ENCODE data around the gene TSPO2.

The TSPO2 gene

GRCh38 chr6:41064841-41065240 is 22.6 kb downstream of the TSPO2 start:
- Histone ChIP-seq H3K27ac (ENCODE audit: low read depth, low read length) (no peak overlapping the region), H3K4me1 (ENCODE audit: control insufficient read depth, low read length) (no peaks in the 10 kb centered on the region), H3K27me3 (ENCODE audit: control insufficient read depth, low read length) (no peaks in the 10 kb centered on the region), H3K9me2 (replicated peaks; ENCODE audit: control insufficient read depth, low read length) (no peaks in the 10 kb centered on the region), H4K20me1 (ENCODE audit: control insufficient read depth, insufficient read depth, low read depth, low read length) (no peaks in the 10 kb centered on the region), H3F3A (ENCODE audit: control insufficient read depth, insufficient read depth) (0 out of 2 replicates have a peak, but pooled peaks cover 5% of the 10 kb centered on the region), H3K4me3 (ENCODE audit: low read length) (no peak overlapping the region), H3K9me3 (ENCODE audit: control insufficient read depth, insufficient read depth, low read length) (no peaks in the 10 kb centered on the region), H3K79me2 (ENCODE audit: control insufficient read depth, low read length) (no peaks in the 10 kb centered on the region), H3K4me2 (ENCODE audit: low read length) (no peak overlapping the region), H3K36me3 (ENCODE audit: control insufficient read depth, low read length) (peaks cover 58% of the 10 kb centered on the region)
- TF ChIP-seq, protein P1, sequence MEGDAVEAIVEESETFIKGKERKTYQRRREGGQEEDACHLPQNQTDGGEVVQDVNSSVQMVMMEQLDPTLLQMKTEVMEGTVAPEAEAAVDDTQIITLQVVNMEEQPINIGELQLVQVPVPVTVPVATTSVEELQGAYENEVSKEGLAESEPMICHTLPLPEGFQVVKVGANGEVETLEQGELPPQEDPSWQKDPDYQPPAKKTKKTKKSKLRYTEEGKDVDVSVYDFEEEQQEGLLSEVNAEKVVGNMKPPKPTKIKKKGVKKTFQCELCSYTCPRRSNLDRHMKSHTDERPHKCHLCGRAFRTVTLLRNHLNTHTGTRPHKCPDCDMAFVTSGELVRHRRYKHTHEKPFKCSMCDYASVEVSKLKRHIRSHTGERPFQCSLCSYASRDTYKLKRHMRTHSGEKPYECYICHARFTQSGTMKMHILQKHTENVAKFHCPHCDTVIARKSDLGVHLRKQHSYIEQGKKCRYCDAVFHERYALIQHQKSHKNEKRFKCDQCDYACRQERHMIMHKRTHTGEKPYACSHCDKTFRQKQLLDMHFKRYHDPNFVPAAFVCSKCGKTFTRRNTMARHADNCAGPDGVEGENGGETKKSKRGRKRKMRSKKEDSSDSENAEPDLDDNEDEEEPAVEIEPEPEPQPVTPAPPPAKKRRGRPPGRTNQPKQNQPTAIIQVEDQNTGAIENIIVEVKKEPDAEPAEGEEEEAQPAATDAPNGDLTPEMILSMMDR (IDR thresholded peaks at IDR 0.05; ENCODE audit: low read depth, low read length, poor library complexity, severe bottlenecking) = no peak
- no peak for TF ChIP-seq EZH2phosphoT487 (IDR thresholded peaks at IDR 0.05; ENCODE audit: borderline replicate concordance, low read length)

- Histone ChIP-seq H3K79me2 (ENCODE audit: control insufficient read depth, low read length) (peaks cover 2% of the 10 kb centered on the region), H3K4me2 (ENCODE audit: low read length) (no peak overlapping the region), H3K27ac (ENCODE audit: low read depth, low read length) (no peak overlapping the region), H3F3A (ENCODE audit: control insufficient read depth, insufficient read depth) (0 out of 2 replicates have a peak, but pooled peaks cover 5% of the 10 kb centered on the region), H3K9me3 (ENCODE audit: control insufficient read depth, insufficient read depth, low read length) (no peaks in the 10 kb centered on the region), H3K4me3 (ENCODE audit: low read length) (no peak overlapping the region), H3K4me1 (ENCODE audit: control insufficient read depth, low read length) (peaks cover 2% of the 10 kb centered on the region), H3K9me2 (replicated peaks; ENCODE audit: control insufficient read depth, low read length) (no peaks in the 10 kb centered on the region), H3K36me3 (ENCODE audit: control insufficient read depth, low read length) (peaks cover 66% of the 10 kb centered on the region), H4K20me1 (ENCODE audit: control insufficient read depth, insufficient read depth, low read depth, low read length) (no peaks in the 10 kb centered on the region), H3K27me3 (ENCODE audit: control insufficient read depth, low read length) (no peaks in the 10 kb centered on the region)
- TF ChIP-seq, protein P1 (IDR thresholded peaks at IDR 0.05; ENCODE audit: low read depth, low read length, poor library complexity, severe bottlenecking) = no peak
- TF ChIP-seq EZH2phosphoT487 (IDR thresholded peaks at IDR 0.05; ENCODE audit: borderline replicate concordance, low read length) = no peak
These were observed 23.3 kb downstream of the TSPO2 start for GRCh38 chr6:41065550-41066026.

DNA sequence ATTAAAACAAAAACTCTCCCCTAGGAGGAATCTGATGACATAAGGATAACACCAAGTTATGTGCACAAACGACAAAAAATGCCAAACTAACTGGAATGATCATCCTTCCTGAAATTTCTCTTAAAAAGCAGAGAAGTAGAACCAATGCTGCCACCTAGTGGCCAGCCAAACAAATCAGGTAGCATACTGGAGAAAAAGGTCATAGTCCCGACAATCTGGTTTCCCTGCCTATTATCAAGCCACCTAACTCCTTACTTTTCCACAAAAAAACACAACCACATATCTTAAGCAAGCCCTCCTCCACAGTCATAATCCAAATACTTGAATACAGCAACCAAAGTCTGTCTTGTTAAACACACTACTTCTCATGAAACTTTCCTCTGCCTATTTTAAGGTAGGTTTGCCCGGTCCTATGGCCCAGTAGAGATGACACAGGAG is 24.6 kb downstream of the TSPO2 start:
- Histone ChIP-seq H3F3A (ENCODE audit: control insufficient read depth, insufficient read depth) (peaks cover 6% of the 10 kb centered on the region; the same call in 1 of the 2 replicates), H3K9me2 (replicated peaks; ENCODE audit: control insufficient read depth, low read length) (no peaks in the 10 kb centered on the region), H3K4me3 (ENCODE audit: low read length) (no peak overlapping the region), H3K27me3 (ENCODE audit: control insufficient read depth, low read length) (no peaks in the 10 kb centered on the region), H3K79me2 (ENCODE audit: control insufficient read depth, low read length) (peaks cover 12% of the 10 kb centered on the region), H3K9me3 (ENCODE audit: control insufficient read depth, insufficient read depth, low read length) (no peaks in the 10 kb centered on the region), H4K20me1 (ENCODE audit: control insufficient read depth, insufficient read depth, low read depth, low read length) (no peaks in the 10 kb centered on the region), H3K4me1 (ENCODE audit: control insufficient read depth, low read length) (peaks cover 8% of the 10 kb centered on the region), H3K27ac (ENCODE audit: low read depth, low read length) (no peak overlapping the region), H3K4me2 (ENCODE audit: low read length) (no peak overlapping the region), H3K36me3 (ENCODE audit: control insufficient read depth, low read length) (peaks cover 72% of the 10 kb centered on the region)
- no peak for TF ChIP-seq EZH2phosphoT487 (IDR thresholded peaks at IDR 0.05; ENCODE audit: borderline replicate concordance, low read length)
- TF ChIP-seq, protein P1 (IDR thresholded peaks at IDR 0.05; ENCODE audit: low read depth, low read length, poor library complexity, severe bottlenecking) = peak; percentile 81

All from DOHH2 (cell line).